Stimulated activated CD8-positive, alpha-beta memory T cell treated with anti-CD3 and anti-CD28 coated beads, Interleukin-4, amount 100 ng/mL, for 48 hours (primary cell): Measurements from ENCODE around the gene GALNTL6.

Source experiments
- DNase-seq: peaks from one replicate; pipeline ENCODE4 v3.0.0-alpha.2; 2020

The GALNTL6 gene

DNA sequence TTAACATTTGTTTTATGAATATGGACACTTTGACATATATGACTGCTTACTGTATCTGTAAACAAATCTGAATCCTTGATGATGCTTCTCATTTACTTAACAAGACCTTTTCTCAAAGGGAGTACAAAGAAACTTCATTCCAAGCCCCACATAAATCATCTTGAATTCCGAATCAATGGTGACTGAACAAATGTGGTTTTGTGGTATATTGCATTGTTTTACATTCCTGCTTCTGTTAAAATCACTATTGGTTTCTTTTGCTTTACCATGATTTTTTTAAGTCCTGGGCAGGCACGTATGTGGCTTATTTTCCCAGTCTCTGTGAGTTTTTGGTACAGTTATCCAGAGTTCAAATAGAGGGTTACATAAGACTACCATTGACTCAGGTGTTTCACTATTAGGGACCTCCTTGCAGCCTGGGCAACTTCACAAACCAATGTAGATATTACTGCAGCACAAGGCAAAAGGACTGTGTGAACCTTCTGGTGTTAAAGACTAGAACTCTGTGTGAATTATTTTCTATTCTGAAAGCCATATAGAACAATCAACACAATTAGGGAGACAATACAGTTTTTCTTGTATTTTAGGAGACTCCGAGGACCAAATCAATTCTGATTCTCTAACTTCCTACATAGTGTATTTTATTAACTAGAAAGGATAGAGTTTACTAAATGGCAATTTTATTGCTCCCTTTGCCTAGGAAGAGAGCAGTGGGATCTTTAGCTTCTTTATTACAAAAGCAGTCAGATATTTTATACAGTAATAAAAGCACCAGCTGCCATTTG lies 196.4 kb downstream of the GALNTL6 start:
- no peak for DNase-seq

DNA sequence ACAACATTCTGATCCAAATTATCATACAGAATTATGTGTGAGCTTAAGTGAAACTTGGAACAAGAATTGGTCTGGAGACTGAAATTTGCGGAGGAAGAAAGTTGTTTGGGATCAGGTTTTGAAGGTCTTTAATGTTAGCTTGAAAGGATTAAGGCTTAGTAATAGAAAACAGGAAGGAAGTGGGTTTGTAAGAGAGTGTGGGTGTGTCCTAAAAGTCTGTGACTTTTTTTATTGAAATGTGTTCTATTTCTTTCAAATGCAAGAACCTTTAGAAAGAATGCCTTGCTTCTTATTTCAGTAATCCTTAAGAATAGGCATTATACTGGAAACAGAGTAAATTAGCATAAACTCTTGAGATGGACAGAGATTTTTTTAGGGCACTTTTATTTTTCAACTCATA lies 198.0 kb downstream of the GALNTL6 start:
- DNase-seq = no peak

DNA sequence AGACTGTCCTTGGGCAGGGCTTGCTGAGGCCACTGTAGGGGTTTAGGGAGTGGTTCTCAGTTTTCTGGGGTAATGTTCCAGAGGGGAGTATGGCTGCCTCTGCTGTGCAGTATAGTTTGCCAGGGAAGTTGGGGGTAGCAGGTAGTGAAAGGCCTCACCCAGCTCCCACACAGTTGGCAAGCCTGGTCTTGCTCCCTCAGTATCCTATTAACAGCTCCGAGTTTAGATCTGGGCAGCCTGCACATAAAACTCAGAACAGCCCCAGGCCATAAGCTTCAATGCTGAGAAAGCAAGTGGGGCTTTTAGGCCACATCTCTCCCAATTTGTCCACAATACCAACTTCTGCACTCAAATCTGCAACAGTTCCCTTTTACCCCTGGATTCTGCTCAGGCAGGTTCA lies 205.2 kb downstream of the GALNTL6 start:
- DNase-seq = no peak

DNA sequence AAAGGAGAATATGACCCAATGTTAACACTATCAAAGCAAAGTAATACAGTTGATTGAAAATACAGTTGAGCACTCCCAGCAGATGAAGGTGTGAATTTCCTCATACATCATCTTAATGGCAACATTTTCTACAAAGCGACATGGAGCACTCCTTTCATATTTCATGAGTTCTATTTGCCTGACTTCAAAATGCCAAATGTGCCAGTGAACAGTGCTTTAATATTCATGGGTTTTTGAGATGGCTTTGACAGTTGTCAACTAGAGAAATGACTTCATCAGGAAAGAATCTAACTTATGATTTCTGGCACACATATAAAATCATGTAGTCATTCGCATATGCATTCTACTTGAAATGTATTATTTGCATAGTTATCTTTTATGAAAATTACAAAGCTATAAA lies 222.4 kb downstream of the GALNTL6 start:
- no peak for DNase-seq

DNA sequence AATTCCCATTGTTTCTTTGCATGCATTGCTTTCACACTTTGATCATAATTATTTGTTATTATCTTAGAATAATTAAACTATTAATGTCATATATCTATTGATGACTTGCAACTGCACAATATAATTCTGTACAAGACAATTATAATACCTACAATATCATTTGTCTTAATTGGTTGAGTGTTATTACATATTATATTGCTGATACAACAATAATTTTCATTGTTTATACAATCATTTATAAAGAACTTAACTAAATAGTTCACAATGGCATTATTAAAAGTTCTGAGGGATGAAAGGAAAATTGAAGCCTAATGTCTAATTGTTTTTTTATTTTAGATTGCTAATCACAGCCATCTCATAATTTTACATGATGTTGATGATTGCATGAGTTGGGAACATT lies 227.6 kb downstream of the GALNTL6 start:
- DNase-seq = no peak

DNA sequence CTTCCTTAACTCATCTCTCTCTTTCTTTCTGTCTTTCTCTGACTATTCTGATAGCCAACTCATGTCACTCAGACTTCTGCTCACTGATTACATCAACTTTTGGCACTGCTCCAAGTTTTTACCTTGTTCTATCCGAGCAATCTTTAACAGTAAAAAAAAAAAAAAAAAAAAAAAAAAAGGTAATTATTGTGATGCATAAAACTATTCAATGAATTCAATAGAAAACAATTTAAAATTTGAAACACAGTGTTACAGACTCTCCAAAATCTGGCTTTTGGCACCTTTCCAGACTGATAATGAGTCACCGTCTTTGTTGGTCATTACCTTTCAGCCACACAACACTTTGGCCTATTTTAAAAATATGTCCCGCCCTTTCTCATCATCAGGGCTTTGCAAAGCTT lies 229.5 kb downstream of the GALNTL6 start:
- DNase-seq = no peak

DNA sequence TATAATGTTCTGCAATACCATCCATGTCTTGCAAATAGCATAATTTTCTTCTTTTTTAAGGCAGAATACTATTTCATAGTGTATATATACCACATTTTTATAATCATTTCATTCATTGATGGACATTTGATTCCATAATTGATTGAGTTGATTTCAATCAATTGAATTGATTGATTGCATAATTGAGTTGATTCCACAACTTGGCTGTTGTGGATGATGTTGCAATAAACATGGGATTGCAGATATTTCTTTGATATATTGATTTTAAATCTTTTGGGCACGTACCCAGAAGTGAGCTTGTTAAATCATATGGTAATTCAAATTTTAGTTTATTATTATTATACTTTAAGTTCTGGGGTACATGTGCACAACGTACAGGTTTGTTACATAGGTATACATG lies 232.8 kb downstream of the GALNTL6 start:
- DNase-seq = no peak

DNA sequence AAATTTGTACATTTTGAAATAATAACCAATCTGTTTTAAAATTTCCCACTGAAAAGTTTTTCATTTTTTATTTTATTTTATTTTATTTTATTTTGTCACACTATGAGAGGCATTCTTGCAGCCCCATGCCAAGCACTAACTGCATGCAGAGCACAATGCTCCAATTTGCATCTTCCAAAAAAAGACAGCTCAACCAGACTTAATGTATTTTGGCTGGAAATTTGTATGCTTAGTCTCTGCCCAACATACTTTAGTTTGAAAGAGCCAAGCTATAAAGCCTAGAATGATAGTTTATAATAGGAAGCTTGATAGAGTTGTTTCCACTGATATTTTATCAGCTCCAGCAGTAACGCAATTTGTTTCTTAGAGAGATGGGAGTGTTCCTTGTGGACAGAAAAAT lies 235.5 kb downstream of the GALNTL6 start:
- no peak for DNase-seq

DNA sequence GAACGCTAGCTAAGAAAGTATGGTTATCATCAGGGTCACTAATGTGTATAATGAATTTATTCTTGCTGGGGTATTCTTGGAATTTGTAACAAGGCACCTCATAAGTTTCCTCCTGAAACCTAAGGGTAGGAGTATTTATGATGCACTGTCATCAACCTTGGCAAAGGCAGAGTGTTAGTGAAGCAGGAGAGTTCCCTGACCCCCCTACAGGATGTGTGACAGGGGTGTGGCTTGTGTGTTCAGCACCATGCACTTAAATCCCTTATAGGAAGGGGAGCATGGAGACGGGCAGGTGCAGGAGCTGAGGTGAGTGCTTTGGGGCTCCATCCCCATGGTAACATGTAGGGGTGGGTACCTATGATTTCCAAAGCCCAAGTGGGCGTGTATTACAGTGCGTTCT lies 237.7 kb downstream of the GALNTL6 start:
- no peak for DNase-seq

DNA sequence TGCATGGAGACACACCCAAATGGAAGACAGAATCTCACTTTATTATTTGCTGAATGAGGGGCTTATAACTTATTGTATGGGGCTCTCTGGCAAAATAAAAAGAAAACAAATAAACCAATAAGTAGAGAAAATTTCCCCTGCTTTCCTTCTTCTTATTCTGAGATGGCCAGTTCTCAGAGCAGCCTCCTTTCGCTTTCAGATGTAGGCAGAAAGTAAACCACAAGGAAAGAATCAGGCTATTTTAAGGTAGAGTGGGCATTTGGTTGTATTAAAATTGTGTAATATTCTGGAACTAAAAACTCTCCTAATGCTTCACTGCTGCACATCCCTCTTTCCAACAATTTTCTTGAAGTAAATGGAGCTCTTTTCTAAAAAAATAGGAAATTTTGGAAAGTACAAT lies 241.8 kb downstream of the GALNTL6 start:
- DNase-seq = no peak

DNA sequence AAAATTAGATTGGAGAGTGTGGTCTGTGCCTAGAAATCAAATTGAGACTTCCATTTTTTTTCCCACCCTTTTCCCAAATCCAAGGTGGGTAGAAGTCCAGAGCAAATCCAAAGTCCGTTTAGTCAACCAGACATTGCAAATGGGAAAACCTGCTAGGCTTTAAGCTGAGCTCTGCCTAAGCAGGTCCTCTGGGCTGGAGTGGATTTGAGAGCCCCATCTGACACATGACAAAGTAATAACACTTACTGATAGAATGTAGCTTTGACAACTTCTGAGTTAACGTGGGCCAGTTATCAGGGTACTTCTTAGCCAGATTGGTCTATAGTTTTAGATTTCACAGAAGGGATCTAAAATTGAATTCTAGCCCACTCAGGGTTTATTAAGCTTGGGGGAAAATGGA lies 242.3 kb downstream of the GALNTL6 start:
- DNase-seq = no peak

DNA sequence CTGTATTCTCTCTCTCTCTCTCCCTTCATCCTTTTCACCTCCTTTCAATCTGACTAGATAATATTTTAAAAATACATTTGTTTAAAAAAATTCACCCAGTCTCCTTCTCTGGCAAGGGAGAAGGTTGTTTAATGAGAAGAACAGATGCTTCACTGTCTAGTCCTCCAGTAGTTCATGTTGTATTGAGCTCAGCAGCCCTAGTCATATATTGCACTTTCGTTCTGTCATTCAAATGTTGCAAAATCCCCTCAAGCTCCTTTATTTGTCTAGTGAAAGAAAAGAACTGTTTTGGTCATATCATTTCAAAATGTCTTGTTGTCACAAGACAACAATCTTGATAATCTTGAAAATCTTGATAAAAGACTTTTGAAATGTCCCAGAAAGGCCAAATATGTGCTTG lies 248.0 kb downstream of the GALNTL6 start:
- DNase-seq = no peak

DNA sequence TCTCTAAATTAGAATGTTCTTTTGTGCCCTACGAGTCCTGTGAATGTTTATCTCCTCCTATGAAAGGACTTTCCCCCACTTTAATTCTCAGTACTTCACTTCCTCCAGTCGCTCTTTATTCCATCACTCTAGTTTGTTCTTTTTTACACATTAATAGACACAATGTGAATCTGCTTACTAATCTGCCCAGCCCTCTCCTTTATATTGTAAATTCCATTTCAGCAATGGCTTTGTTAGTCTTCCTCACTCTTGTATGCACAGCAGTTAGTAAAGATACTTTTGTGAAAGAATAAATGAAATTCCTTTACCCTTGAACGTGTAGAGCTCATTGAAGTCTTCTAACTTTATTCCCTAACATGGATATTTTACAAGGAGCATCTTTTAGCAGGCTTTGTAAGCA lies 255.3 kb downstream of the GALNTL6 start:
- no peak for DNase-seq

DNA sequence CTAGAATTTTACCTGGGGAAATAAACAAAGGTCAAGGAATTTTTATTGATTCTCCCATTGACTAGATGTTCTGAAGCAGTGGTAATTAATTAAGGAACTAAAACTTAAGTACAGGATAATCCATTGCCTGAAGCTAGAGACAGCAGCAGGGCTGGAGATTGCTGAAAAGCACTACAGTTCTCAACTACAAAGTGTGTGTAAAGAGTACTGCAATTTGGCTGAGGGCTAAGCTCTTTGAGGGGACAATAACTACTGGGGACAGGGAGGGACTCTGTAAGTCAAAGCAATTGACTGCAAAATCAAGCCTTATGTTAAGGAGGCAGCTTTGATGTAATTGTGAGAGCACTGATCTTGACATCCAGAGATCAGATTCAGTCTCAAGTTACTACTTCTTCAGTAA lies 260.4 kb downstream of the GALNTL6 start:
- no peak for DNase-seq

DNA sequence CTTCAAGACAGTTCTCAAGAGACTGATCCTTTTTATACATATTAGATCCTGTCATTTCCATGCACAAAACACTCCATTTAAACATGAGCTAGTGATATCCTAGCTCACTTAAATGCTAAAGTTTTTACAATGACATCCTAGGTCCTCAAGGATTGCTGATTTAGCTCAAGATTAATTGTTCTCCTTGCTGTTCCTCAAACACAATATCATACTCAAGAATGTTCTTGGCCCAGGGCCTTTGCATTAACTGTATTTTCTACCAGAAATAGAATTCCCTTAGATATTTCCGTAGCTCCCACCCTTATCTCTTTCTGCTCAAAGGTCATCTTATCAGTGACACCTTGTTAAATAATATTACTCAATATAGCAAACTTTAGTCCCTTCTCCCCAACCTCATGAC lies 270.1 kb downstream of the GALNTL6 start:
- no peak for DNase-seq

DNA sequence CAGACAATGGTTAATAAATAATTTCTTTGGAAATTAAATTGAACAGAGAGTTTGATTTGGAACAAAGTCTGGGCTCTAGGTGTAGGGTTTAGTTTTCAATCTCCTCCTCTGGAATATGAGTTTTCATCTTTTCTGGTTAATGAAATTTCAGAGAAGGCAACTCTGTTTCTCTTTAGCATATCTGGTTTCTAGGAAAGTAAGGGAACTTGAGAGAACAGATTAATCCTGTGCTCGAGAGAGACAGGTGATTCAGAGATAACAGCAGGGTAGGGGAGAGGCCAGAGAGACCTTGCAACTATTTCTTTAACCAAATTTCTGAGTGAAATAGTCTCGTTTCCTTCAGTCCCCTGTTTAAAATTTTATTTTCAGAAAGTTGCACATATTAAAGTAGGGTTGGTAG lies 275.4 kb downstream of the GALNTL6 start:
- no peak for DNase-seq

DNA sequence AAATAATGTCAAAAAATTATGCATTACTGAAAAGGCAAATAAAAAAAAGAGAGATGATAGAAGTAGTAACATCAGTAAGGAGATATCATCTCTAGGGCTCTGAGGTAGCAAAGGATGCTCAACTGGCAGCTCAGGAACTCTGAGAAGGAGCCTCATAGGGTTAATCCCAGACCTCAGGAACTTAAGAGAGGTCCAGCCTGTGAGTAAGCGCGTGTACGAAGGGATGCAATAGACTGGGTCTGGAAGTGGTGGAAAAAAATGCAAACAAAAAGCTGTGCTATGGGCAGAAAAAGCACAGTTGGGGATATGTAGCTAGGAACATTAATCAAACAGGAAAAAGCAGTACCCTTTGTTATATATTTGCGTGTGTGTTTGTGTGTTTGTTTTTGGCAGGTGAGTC lies 282.0 kb downstream of the GALNTL6 start:
- DNase-seq = no peak

DNA sequence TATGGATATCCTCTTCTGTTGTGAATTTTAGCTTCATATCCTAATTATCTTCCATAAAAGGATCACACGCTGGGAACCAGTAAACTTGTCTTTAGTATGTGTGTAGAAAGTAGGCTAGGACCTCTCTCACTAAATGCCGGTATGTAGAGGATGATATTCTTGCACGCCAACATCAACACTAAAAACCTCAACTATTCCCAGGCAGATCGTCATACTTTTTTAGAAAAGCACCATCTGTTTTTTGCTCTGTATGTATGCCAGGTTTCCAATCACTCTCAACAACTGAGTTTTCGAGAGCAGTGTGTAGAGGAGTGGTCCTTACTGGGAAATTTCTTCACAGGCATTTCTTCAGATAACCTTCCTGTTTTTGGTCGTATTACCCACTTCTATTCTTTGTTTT lies 283.6 kb downstream of the GALNTL6 start:
- DNase-seq = no peak

DNA sequence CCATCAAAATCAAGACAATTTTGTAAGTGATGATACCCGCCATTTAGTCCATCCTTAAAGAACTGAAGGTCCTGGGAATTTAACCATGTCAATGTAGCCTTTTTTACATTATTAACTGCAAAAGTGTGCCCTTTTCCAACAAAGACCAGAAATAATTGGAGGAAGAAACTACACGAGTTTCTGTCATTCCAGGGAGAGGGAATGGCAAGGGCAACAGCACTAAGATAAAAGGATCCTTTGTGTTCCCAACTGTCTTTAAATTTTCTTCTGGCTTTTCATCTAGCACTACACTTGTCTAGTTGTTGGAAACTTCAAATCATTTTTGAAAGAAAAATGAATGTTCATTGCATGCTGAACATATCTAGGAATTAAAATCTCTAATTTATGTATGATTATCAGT lies 286.2 kb downstream of the GALNTL6 start:
- DNase-seq = no peak

DNA sequence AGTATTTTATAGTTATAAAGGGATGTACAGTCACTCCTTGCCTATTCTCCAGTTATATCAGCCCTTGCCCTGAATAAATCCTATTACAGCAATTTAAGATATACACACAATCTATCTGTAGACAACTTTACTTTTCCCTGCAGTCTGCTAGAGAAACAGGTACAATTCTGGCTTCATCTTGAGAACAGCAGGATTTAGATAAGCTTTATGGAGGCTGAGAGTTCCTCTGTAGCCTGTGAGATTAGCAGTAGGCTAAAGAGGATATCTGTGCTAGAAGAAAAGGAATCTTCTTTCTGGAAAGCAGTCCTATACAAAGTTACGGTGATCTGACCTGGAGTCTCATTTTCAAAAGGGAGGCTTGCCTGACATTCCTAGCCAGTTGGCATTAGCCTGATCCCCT lies 290.3 kb downstream of the GALNTL6 start:
- DNase-seq = no peak

DNA sequence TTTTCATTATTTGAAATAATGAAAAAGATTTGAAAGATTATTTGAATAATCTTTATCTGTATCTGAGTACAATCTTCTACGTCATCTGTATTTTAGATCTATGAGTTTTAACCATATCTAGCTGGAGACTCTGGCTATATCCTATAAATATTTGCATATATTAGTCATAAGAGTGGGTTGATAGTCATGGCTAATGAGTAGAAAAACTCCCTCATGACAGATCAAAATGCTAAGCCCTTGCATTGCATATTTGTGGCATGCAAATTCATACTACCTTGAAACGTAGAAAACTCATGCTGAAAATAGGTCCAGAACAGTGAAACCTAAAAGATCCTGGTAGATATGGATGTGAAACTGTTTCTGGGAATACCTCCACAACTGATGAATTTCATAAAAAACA lies 291.3 kb downstream of the GALNTL6 start:
- DNase-seq = no peak

DNA sequence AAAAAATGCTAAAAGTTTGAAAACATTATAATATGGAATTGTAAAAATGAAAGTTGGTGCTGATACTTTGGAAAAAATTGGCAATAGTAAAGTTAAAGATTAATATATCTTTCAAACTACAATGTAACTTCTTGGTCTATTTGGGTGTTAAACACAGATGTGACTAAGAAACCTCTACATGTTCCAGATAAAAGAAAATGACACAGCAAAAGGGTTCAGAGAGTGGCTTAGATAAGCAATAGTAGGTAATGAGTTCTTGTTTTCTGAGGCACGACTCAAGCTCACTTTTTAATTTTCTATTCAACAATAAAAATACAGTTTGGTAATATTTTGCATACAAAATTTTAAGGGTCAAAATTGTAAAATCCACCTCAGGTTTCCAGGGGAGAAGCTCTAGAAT lies 292.7 kb downstream of the GALNTL6 start:
- no peak for DNase-seq

DNA sequence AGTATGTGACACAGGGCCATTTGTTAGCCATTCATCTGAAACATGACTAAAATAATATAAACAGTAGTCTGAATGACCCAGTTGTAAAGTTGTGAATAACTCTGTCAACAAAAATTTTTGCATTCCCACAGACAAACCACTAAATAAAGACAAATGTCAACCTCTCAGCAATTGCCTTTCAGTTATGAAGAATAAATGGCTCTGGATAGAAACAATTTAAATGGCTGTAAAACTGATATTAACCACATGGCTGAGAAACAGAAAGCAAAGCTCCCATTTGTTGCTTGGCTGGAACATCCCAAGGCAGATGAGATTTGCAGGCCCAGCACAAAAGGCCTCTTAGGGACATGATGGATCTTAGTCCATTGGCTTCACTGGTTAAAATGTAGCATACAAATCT lies 296.3 kb downstream of the GALNTL6 start:
- no peak for DNase-seq

DNA sequence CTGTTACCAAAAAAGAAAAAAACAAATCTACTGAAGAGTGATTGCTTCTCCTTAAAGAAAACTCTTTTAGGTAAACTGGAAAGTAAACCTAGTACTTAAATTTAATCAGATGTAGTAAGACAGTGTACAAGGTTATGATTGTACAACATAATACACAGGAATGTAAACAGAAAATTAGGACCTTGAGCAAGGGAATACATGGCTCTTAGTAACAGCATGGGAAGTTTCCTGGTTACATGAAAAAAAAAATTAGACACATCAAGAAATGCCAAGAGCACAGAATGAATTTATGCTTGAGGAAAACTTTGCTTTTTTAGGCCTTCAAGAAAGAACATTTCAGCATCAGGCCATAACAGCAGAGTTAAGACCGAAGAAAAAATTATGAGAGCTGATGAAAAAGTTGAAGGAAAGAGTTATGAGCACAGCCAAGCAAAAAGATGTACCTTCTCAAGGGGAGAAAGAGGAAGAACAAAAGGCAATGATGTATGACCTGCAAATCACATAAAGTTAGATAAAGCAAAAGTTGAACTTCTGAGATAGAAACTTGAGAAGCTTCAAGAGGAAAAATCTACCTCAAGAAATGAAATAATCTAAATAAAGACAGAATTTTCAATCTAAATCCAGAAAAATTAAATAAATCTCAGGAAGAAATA lies 311.6 kb downstream of the GALNTL6 start:
- DNase-seq = no peak

DNA sequence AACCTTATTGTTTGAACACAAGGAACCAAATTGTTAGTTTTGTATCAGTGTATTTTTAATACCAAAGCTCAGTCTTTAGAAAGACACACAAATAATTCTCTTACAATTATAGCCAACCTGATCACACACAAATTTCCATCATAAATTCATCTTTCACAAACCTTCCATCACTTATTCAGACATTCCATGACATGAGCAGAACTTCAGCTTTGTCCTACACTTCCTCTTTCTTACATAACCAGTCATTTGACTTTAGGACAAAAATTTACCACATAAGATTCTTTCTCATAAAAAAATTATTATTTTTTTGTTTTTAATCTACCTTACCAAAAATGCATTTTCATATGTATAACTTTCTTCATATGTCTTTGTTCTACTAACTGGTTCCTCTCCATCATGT lies 312.2 kb downstream of the GALNTL6 start:
- DNase-seq = no peak
